Measurements from ENCODE around the gene COL28A1.

DNA sequence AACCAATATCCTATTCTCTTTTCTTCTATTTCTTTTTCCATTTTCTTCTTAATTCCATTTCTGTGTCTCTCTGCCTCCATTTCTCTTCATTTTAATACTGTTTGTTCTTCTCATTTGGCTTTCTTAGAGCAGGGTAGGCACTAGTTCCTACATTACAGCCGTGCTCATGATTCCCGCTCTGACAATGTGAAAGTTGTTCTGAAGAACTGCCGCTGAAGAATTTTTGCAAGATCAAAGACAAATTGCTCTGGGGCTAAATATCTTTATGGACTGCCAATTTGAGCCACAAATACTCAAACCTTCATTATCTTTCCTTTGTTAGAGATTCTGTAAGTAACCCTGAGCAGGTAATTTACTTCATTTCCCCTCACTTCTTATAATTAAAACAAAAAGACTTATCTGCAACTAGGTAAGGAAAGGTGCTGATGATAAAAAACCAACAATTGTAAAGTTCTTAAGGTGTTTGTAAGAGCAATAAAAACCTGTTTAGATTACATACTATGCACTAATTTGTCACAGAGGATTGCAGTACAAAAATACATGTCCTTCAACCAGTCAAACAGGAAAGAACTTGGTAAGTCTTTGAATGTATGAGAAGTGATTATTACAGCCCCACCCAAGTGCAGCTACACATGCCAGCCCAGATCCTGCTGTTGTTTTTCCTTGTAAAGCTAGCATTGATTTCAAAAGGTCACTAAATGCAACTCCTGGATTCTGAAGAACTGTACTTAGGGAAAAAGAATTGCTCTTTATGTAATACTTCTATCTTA is 127.5 kb downstream of the COL28A1 start:
- TF ChIP-seq, protein P1, sequence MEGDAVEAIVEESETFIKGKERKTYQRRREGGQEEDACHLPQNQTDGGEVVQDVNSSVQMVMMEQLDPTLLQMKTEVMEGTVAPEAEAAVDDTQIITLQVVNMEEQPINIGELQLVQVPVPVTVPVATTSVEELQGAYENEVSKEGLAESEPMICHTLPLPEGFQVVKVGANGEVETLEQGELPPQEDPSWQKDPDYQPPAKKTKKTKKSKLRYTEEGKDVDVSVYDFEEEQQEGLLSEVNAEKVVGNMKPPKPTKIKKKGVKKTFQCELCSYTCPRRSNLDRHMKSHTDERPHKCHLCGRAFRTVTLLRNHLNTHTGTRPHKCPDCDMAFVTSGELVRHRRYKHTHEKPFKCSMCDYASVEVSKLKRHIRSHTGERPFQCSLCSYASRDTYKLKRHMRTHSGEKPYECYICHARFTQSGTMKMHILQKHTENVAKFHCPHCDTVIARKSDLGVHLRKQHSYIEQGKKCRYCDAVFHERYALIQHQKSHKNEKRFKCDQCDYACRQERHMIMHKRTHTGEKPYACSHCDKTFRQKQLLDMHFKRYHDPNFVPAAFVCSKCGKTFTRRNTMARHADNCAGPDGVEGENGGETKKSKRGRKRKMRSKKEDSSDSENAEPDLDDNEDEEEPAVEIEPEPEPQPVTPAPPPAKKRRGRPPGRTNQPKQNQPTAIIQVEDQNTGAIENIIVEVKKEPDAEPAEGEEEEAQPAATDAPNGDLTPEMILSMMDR (IDR thresholded peaks at IDR 0.05), result no peak
- no peak for TF ChIP-seq POLR2A (IDR thresholded peaks at IDR 0.05)
